ENCODE measurements around the gene APBB2.

The APBB2 gene

GRCh38 chr4:40874331-40874730 lies 340.0 kb downstream of the APBB2 start:
- no peak for DNase-seq (ENCODE audit: low read depth in 1 of 2, low spot score in 1 of 2)

- no peak for DNase-seq (ENCODE audit: low read depth in 1 of 2, low spot score in 1 of 2)
Measured at GRCh38 chr4:40871695-40872250, 342.6 kb downstream of the APBB2 start.

GRCh38 chr4:40870150-40870549 lies 344.2 kb downstream of the APBB2 start:
- no peak for DNase-seq (ENCODE audit: low read depth in 1 of 2, low spot score in 1 of 2)

GRCh38 chr4:40865696-40866095 lies 348.6 kb downstream of the APBB2 start:
- DNase-seq (ENCODE audit: low read depth in 1 of 2, low spot score in 1 of 2): no peak

GRCh38 chr4:40864531-40864930 lies 349.8 kb downstream of the APBB2 start:
- DNase-seq (ENCODE audit: low read depth in 1 of 2, low spot score in 1 of 2): no peak

GRCh38 chr4:40858962-40859361 lies 355.4 kb downstream of the APBB2 start:
- DNase-seq (ENCODE audit: low read depth in 1 of 2, low spot score in 1 of 2): no peak

- no peak for DNase-seq (ENCODE audit: low read depth in 1 of 2, low spot score in 1 of 2)
Measured at GRCh38 chr4:40857956-40858355, 356.4 kb downstream of the APBB2 start.

- peak in 1 of 2 donors; percentile 50 for DNase-seq (ENCODE audit: low read depth in 1 of 2, low spot score in 1 of 2)
Measured at GRCh38 chr4:40856840-40857362, 357.4 kb downstream of the APBB2 start.

GRCh38 chr4:40856277-40856839 lies 358.0 kb downstream of the APBB2 start:
- DNase-seq (ENCODE audit: low read depth in 1 of 2, low spot score in 1 of 2): no peak

- no peak for DNase-seq (ENCODE audit: low read depth in 1 of 2, low spot score in 1 of 2)
Measured at GRCh38 chr4:40850496-40850895, 363.8 kb downstream of the APBB2 start.

- no peak for DNase-seq (ENCODE audit: low read depth in 1 of 2, low spot score in 1 of 2)
Measured at GRCh38 chr4:40848940-40849339, 365.4 kb downstream of the APBB2 start.

- DNase-seq (ENCODE audit: low read depth in 1 of 2, low spot score in 1 of 2): no peak
Measured at GRCh38 chr4:40848251-40848650, 366.1 kb downstream of the APBB2 start.

GRCh38 chr4:40846532-40846931 lies 367.8 kb downstream of the APBB2 start:
- DNase-seq (ENCODE audit: low read depth in 1 of 2, low spot score in 1 of 2): no peak

GRCh38 chr4:40845154-40845835 lies 369.0 kb downstream of the APBB2 start:
- no peak for DNase-seq (ENCODE audit: low read depth in 1 of 2, low spot score in 1 of 2)

- no peak for DNase-seq (ENCODE audit: low read depth in 1 of 2, low spot score in 1 of 2)
Measured at GRCh38 chr4:40844261-40844660, 370.1 kb downstream of the APBB2 start.

- no peak for DNase-seq (ENCODE audit: low read depth in 1 of 2, low spot score in 1 of 2)
Measured at GRCh38 chr4:40843696-40844095, 370.6 kb downstream of the APBB2 start.

GRCh38 chr4:40842725-40843423 lies 371.5 kb downstream of the APBB2 start:
- no peak for DNase-seq (ENCODE audit: low read depth in 1 of 2, low spot score in 1 of 2)

GRCh38 chr4:40842318-40842717 lies 372.0 kb downstream of the APBB2 start:
- no peak for DNase-seq (ENCODE audit: low read depth in 1 of 2, low spot score in 1 of 2)

GRCh38 chr4:40840985-40841571 lies 373.3 kb downstream of the APBB2 start:
- DNase-seq (ENCODE audit: low read depth in 1 of 2, low spot score in 1 of 2): peak; percentile 16 to 58

GRCh38 chr4:40840255-40840984 lies 373.9 kb downstream of the APBB2 start:
- no peak for DNase-seq (ENCODE audit: low read depth in 1 of 2, low spot score in 1 of 2)

- no peak for DNase-seq (ENCODE audit: low read depth in 1 of 2, low spot score in 1 of 2)
Measured at GRCh38 chr4:40838742-40839141, 375.6 kb downstream of the APBB2 start.
